Gastrocnemius medialis (tissue), 4 donors: Measurements from ENCODE around the gene TNNT1.
"Not testable (repeated sequence)": the region's sequence is repeated elsewhere in the genome, so short reads cannot be mapped to it uniquely, and the experiment has no call there.

ENCODE experiments used
- POLR2A ChIP-seq, 2 donors: fragments of 450-650 bp; IDR thresholded peaks; one replicate each; pipeline ENCODE4 v1.6.1; 2017; ENCODE audit warnings: antibody characterized with exemption in 2 of 2, mild to moderate bottlenecking in 2 of 2, moderate library complexity in 2 of 2
- TF ChIP-seq, protein P1 (sequence below), 5 experiments: fragments of 450-650 bp in 3 of 5; fragments of 200-600 bp in 2 of 5; sonication (generic) in 2 of 5; IDR thresholded peaks in 4 of 5; conservative IDR thresholded peaks in 1 of 5; 1 replicate in 4 of 5; 2 replicates in 1 of 5; pipeline ENCODE4 v1.5.1; 2016 to 2019; ENCODE audit warnings: antibody characterized with exemption in 5 of 5, mild to moderate bottlenecking in 3 of 5, moderate library complexity in 3 of 5

DNA sequence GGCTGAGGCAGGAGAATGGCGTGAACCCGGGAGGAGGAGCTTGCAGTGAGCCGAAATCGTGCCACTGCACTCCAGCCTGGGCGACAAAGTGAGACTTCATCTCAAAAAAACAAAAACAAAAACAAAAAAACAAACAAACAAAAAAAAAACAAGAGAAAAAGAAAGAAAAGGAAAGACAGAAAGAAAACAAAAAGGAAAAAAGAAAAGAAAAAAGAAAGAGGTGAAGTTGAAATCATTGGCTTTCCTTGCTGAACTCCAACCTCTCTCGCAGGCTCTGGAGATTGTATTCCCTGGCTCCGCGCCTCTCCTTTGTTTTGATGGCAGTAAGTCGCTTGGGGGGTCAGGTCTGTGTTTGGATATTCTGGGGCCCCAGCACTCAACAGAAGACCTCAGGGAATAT, 23.3 kb upstream of the TNNT1 start:
- not testable (repeated sequence) for TF ChIP-seq POLR2A (IDR thresholded peaks at IDR 0.05)
- TF ChIP-seq, protein P1, sequence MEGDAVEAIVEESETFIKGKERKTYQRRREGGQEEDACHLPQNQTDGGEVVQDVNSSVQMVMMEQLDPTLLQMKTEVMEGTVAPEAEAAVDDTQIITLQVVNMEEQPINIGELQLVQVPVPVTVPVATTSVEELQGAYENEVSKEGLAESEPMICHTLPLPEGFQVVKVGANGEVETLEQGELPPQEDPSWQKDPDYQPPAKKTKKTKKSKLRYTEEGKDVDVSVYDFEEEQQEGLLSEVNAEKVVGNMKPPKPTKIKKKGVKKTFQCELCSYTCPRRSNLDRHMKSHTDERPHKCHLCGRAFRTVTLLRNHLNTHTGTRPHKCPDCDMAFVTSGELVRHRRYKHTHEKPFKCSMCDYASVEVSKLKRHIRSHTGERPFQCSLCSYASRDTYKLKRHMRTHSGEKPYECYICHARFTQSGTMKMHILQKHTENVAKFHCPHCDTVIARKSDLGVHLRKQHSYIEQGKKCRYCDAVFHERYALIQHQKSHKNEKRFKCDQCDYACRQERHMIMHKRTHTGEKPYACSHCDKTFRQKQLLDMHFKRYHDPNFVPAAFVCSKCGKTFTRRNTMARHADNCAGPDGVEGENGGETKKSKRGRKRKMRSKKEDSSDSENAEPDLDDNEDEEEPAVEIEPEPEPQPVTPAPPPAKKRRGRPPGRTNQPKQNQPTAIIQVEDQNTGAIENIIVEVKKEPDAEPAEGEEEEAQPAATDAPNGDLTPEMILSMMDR (IDR thresholded peaks at IDR 0.05 in 4 of 5, conservative IDR thresholded peaks at IDR 0.05 in 1 of 5): not testable (repeated sequence)
